ENCODE measurements around the gene ILF3.

The ILF3 gene

DNA sequence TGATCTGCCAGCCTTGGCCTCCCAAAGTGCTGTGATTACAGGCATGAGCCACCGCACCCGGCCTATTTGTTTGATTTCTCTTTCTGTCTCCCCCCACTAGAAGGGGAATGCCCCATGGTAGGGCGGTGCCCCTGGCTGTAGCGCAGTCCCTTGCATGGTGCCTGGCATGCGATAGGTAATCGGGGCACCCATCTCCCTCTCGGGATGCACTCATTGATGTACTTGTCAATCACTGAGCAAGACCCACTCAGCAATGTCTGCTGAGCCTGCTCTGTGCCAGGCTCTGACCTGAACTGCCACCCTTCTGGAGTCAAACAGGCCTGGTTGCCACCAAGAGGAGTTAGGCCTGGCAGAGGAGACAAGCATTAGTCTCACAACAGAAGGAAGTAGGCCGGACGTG is 83.6 kb downstream of the ILF3 start:
- in situ Hi-C loops (cut with HindIII; ENCODE audit: low pct_ligation_motif_present, low sequenced_read_pairs), result no loop called here
- H3K27ac ChIP-seq, result no peak overlapping the region

DNA sequence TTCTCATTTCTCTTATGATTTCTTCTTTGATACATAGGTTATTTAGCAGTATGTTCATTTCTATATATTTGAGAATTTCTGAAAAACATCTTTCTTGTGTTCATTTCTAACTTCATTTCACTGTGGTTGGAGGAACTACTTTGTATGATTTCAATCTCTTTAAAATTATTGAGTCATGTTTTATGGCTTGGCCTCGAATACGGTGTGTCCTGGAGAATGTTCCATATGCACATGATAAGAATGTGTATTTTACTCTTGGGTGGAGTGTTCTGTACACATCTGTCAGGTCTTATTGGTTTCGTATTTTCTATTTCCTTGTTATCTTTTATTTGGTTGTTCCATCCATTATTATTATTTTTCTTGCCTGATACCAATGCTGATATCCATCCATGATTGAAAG is 86.7 kb downstream of the ILF3 start:
- Histone ChIP-seq H3K27me3 (replicated peaks) (no peaks in the 10 kb centered on the region), H3K36me3 (replicated peaks) (no peaks in the 10 kb centered on the region), H3K27ac (no peak overlapping the region), H3K4me3 (ENCODE audit: low read depth, low read length) (no peak overlapping the region)
- TF ChIP-seq, protein P1, sequence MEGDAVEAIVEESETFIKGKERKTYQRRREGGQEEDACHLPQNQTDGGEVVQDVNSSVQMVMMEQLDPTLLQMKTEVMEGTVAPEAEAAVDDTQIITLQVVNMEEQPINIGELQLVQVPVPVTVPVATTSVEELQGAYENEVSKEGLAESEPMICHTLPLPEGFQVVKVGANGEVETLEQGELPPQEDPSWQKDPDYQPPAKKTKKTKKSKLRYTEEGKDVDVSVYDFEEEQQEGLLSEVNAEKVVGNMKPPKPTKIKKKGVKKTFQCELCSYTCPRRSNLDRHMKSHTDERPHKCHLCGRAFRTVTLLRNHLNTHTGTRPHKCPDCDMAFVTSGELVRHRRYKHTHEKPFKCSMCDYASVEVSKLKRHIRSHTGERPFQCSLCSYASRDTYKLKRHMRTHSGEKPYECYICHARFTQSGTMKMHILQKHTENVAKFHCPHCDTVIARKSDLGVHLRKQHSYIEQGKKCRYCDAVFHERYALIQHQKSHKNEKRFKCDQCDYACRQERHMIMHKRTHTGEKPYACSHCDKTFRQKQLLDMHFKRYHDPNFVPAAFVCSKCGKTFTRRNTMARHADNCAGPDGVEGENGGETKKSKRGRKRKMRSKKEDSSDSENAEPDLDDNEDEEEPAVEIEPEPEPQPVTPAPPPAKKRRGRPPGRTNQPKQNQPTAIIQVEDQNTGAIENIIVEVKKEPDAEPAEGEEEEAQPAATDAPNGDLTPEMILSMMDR (IDR thresholded peaks at IDR 0.05; ENCODE audit: low read depth, low read length, missing control alignments), result no peak
- in situ Hi-C loops (cut with HindIII; ENCODE audit: low pct_ligation_motif_present, low sequenced_read_pairs), result no loop called here
- DNase-seq, result no peak

More for the DNA sequence above, 83.6 kb downstream of the ILF3 start:
- no peaks in the 10 kb centered on the region for H3K36me3 ChIP-seq (replicated peaks)
- no peak overlapping the region for H3K4me3 ChIP-seq (ENCODE audit: low read depth, low read length)
- no peak for DNase-seq
- H3K27me3 ChIP-seq (replicated peaks), result no peaks in the 10 kb centered on the region
- TF ChIP-seq, protein P1 (IDR thresholded peaks at IDR 0.05; ENCODE audit: low read depth, low read length, missing control alignments), result no peak
